Peyer's patch (tissue), 4 donors: Measurements from ENCODE around the gene HK2.

ENCODE experiments used
- CTCF ChIP-seq, 6 experiments: fragments of 450-650 bp in 4 of 6; fragments of 200-600 bp in 2 of 6; sonication (generic) in 1 of 6; IDR thresholded peaks; one replicate each; pipeline ENCODE4 v1.5.1; 2017 to 2019; ENCODE audit warnings: antibody characterized with exemption in 6 of 6, mild to moderate bottlenecking in 3 of 6, moderate library complexity in 1 of 6
- POLR2A ChIP-seq, 2 donors: fragments of 450-650 bp; IDR thresholded peaks; one replicate each; pipeline ENCODE4 v1.5.1; 2017; ENCODE audit warnings: antibody characterized with exemption in 2 of 2, mild to moderate bottlenecking in 2 of 2, moderate library complexity in 2 of 2

- TF ChIP-seq CTCF (IDR thresholded peaks at IDR 0.05) = peak; percentile 62 to 92 (median 86)
- TF ChIP-seq POLR2A (IDR thresholded peaks at IDR 0.05) = no peak
Observed at GRCh38 chr2:74919827-74920226, 85.9 kb downstream of the HK2 start.
